BE2C (cell line): ENCODE data around the gene SLC16A7.

Source experiments
- DNase-seq: peaks from one replicate; pipeline ENCODE4 v3.0.0-alpha.2; 2020
- H3K27me3 ChIP-seq: fragments of 250-450 bp; sonication (Bioruptor Pico); 2 replicates; pipeline ENCODE4 v1.5.1; 2020; ENCODE audit warnings: mild to moderate bottlenecking
- H3K36me3 ChIP-seq: fragments of 250-450 bp; sonication (Bioruptor Pico); 2 replicates; pipeline ENCODE4 v1.5.1; 2020; ENCODE audit warnings: mild to moderate bottlenecking
- H3K4me1 ChIP-seq: fragments of 250-450 bp; sonication (Bioruptor Pico); 2 replicates; pipeline ENCODE4 v1.5.1; 2020
- H3K4me3 ChIP-seq: 2 replicates; pipeline ENCODE4 v1.5.1; 2011; ENCODE audit warnings: low read depth, low read length
- H3K9me3 ChIP-seq: fragments of 250-450 bp; sonication (Bioruptor Pico); 2 replicates; pipeline ENCODE4 v1.5.1; 2020
- CTCF ChIP-seq: IDR thresholded peaks from 2 replicates; pipeline ENCODE4 v1.5.1; 2012; ENCODE audit warnings: mild to moderate bottlenecking, low read depth, low read length

Gene SLC16A7

GRCh38 chr12:59643550-59643949, 47.7 kb downstream of the SLC16A7 start:
- Histone ChIP-seq H3K4me1 (no peaks in the 10 kb centered on the region; the same call in 1 of the 2 replicates), H3K9me3 (no peaks in the 10 kb centered on the region), H3K36me3 (no peaks in the 10 kb centered on the region), H3K27me3 (no peaks in the 10 kb centered on the region), H3K4me3 (no peak overlapping the region)
- DNase-seq, result no peak
- no peak for TF ChIP-seq CTCF

GRCh38 chr12:59645242-59645641, 49.4 kb downstream of the SLC16A7 start:
- Histone ChIP-seq H3K4me1 (no peaks in the 10 kb centered on the region; the same call in 1 of the 2 replicates), H3K9me3 (no peaks in the 10 kb centered on the region), H3K27me3 (no peaks in the 10 kb centered on the region), H3K36me3 (no peaks in the 10 kb centered on the region), H3K4me3 (no peak overlapping the region)
- TF ChIP-seq CTCF, result no peak
- no peak for DNase-seq

GRCh38 chr12:59646636-59647035, 50.8 kb downstream of the SLC16A7 start:
- Histone ChIP-seq H3K36me3 (no peaks in the 10 kb centered on the region), H3K9me3 (no peaks in the 10 kb centered on the region), H3K4me3 (no peak overlapping the region), H3K4me1 (no peaks in the 10 kb centered on the region; the same call in none of the 2 replicates), H3K27me3 (no peaks in the 10 kb centered on the region)
- no peak for TF ChIP-seq CTCF
- DNase-seq, result no peak

- Histone ChIP-seq H3K27me3 (no peaks in the 10 kb centered on the region), H3K4me3 (no peak overlapping the region), H3K9me3 (no peaks in the 10 kb centered on the region), H3K36me3 (no peaks in the 10 kb centered on the region), H3K4me1 (no peaks in the 10 kb centered on the region; the same call in none of the 2 replicates)
- no peak for TF ChIP-seq CTCF
- DNase-seq, result no peak
Measured at GRCh38 chr12:59649203-59649602, 53.4 kb downstream of the SLC16A7 start.

- Histone ChIP-seq H3K4me1 (no peaks in the 10 kb centered on the region; the same call in none of the 2 replicates), H3K4me3 (no peak overlapping the region), H3K27me3 (no peaks in the 10 kb centered on the region), H3K36me3 (no peaks in the 10 kb centered on the region), H3K9me3 (no peaks in the 10 kb centered on the region)
- TF ChIP-seq CTCF, result peak; percentile 14; the same call in 1 of the 2 replicates
- DNase-seq, result no peak
Measured at GRCh38 chr12:59650588-59651228, 54.9 kb downstream of the SLC16A7 start.

GRCh38 chr12:59651229-59651920, 55.5 kb downstream of the SLC16A7 start:
- TF ChIP-seq CTCF, result no peak
- no peak overlapping the region for H3K4me3 ChIP-seq
- no peak for DNase-seq
- H3K9me3 ChIP-seq, result no peaks in the 10 kb centered on the region
- H3K27me3 ChIP-seq, result no peaks in the 10 kb centered on the region
- H3K4me1 ChIP-seq, result no peaks in the 10 kb centered on the region; the same call in none of the 2 replicates
- no peaks in the 10 kb centered on the region for H3K36me3 ChIP-seq
